HEK293 (cell line): Measurements from ENCODE around the gene SLC43A3.

Source experiments
- HOXA7 ChIP-seq: sonication (generic); formaldehyde crosslinking; IDR thresholded peaks from 2 replicates; pipeline ENCODE4 v1.8.1; 2022; ENCODE audit warnings: missing genetic modification reagents, borderline replicate concordance
- ZNF223 ChIP-seq: fragments of 450-650 bp; formaldehyde crosslinking; IDR thresholded peaks from 2 replicates; pipeline ENCODE4 v1.5.1; 2016; ENCODE audit warnings: missing biosample characterization, missing genetic modification characterization
- ZNF423 ChIP-seq: fragments of 450-650 bp; formaldehyde crosslinking; IDR thresholded peaks from 2 replicates; pipeline ENCODE4 v1.5.1; 2016; ENCODE audit warnings: missing biosample characterization, missing genetic modification characterization
- ZNF473 ChIP-seq: fragments of 450-650 bp; formaldehyde crosslinking; IDR thresholded peaks from 2 replicates; pipeline ENCODE4 v1.5.1; 2017; ENCODE audit warnings: missing biosample characterization, missing genetic modification characterization
- ZNF843 ChIP-seq: fragments of 450-650 bp; formaldehyde crosslinking; IDR thresholded peaks from 2 replicates; pipeline ENCODE4 v1.5.1; 2016; ENCODE audit warnings: missing biosample characterization, missing genetic modification characterization
- TF ChIP-seq, protein P1 (sequence below): fragments of 450-650 bp; formaldehyde crosslinking; IDR thresholded peaks from 2 replicates; pipeline ENCODE4 v1.5.1; 2016; ENCODE audit warnings: missing biosample characterization, missing genetic modification characterization
- TF ChIP-seq, protein P2 (sequence below): fragments of 450-650 bp; formaldehyde crosslinking; IDR thresholded peaks from 2 replicates; pipeline ENCODE4 v1.5.1; 2016; ENCODE audit warnings: missing biosample characterization, missing genetic modification characterization
- TF ChIP-seq, protein P3 (sequence below): fragments of 450-650 bp; formaldehyde crosslinking; IDR thresholded peaks from 2 replicates; pipeline ENCODE4 v1.5.1; 2016; ENCODE audit warnings: missing biosample characterization, missing genetic modification characterization, borderline replicate concordance
- TF ChIP-seq, protein P4 (sequence below): fragments of 450-650 bp; formaldehyde crosslinking; IDR thresholded peaks from 2 replicates; pipeline ENCODE4 v1.5.1; 2016; ENCODE audit warnings: missing biosample characterization, missing genetic modification characterization
- TF ChIP-seq, protein P5 (sequence below): fragments of 450-650 bp; formaldehyde crosslinking; IDR thresholded peaks from 2 replicates; pipeline ENCODE4 v1.5.1; 2016; ENCODE audit warnings: missing biosample characterization, missing genetic modification characterization

DNA sequence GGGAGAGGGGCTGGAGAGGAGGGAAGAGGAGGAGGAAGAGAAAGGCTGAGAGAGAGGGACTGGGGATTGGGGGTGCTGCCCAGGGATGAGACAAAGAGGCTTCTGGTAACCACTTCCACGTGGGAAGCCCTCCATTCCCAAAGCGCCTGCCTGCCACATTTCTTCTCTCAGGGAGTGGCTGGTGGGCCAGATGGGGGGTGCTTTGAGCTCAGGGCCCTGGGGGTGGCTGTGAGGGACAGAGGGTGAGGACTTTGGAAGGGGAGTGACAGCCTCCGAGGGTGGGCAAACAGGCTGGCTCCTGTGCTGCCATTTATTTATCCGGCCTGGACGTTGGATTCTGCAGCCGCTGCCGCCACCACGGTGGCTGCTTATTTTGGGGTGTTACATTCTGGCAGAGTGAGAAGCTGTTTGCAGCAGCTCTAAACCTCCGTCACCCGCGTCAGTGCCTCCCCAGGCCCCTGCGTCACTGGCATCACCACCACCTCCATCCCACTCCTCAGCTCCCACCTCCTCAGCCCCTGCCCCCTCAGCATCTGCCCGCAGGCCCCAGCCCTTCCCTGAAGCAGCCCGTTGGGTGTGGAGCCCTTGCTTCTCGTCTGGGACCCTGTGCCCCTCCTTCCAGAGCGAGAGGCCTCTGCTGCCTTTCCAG lies 35.0 kb upstream of the SLC43A3 start:
- TF ChIP-seq, protein P1, sequence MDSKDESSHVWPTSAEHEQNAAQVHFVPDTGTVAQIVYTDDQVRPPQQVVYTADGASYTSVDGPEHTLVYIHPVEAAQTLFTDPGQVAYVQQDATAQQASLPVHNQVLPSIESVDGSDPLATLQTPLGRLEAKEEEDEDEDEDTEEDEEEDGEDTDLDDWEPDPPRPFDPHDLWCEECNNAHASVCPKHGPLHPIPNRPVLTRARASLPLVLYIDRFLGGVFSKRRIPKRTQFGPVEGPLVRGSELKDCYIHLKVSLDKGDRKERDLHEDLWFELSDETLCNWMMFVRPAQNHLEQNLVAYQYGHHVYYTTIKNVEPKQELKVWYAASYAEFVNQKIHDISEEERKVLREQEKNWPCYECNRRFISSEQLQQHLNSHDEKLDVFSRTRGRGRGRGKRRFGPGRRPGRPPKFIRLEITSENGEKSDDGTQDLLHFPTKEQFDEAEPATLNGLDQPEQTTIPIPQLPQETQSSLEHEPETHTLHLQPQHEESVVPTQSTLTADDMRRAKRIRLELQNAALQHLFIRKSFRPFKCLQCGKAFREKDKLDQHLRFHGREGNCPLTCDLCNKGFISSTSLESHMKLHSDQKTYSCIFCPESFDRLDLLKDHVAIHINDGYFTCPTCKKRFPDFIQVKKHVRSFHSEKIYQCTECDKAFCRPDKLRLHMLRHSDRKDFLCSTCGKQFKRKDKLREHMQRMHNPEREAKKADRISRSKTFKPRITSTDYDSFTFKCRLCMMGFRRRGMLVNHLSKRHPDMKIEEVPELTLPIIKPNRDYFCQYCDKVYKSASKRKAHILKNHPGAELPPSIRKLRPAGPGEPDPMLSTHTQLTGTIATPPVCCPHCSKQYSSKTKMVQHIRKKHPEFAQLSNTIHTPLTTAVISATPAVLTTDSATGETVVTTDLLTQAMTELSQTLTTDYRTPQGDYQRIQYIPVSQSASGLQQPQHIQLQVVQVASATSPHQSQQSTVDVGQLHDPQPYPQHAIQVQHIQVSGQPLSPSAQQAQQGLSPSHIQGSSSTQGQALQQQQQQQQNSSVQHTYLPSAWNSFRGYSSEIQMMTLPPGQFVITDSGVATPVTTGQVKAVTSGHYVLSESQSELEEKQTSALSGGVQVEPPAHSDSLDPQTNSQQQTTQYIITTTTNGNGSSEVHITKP = no peak
- TF ChIP-seq, protein P2, sequence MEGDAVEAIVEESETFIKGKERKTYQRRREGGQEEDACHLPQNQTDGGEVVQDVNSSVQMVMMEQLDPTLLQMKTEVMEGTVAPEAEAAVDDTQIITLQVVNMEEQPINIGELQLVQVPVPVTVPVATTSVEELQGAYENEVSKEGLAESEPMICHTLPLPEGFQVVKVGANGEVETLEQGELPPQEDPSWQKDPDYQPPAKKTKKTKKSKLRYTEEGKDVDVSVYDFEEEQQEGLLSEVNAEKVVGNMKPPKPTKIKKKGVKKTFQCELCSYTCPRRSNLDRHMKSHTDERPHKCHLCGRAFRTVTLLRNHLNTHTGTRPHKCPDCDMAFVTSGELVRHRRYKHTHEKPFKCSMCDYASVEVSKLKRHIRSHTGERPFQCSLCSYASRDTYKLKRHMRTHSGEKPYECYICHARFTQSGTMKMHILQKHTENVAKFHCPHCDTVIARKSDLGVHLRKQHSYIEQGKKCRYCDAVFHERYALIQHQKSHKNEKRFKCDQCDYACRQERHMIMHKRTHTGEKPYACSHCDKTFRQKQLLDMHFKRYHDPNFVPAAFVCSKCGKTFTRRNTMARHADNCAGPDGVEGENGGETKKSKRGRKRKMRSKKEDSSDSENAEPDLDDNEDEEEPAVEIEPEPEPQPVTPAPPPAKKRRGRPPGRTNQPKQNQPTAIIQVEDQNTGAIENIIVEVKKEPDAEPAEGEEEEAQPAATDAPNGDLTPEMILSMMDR (tag by site-specific recombination) = no peak
- TF ChIP-seq, protein P3, sequence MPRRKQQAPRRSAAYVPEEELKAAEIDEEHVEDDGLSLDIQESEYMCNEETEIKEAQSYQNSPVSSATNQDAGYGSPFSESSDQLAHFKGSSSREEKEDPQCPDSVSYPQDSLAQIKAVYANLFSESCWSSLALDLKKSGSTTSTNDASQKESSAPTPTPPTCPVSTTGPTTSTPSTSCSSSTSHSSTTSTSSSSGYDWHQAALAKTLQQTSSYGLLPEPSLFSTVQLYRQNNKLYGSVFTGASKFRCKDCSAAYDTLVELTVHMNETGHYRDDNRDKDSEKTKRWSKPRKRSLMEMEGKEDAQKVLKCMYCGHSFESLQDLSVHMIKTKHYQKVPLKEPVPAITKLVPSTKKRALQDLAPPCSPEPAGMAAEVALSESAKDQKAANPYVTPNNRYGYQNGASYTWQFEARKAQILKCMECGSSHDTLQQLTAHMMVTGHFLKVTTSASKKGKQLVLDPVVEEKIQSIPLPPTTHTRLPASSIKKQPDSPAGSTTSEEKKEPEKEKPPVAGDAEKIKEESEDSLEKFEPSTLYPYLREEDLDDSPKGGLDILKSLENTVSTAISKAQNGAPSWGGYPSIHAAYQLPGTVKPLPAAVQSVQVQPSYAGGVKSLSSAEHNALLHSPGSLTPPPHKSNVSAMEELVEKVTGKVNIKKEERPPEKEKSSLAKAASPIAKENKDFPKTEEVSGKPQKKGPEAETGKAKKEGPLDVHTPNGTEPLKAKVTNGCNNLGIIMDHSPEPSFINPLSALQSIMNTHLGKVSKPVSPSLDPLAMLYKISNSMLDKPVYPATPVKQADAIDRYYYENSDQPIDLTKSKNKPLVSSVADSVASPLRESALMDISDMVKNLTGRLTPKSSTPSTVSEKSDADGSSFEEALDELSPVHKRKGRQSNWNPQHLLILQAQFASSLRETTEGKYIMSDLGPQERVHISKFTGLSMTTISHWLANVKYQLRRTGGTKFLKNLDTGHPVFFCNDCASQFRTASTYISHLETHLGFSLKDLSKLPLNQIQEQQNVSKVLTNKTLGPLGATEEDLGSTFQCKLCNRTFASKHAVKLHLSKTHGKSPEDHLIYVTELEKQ (tag by site-specific recombination) = no peak
- TF ChIP-seq, protein P4, sequence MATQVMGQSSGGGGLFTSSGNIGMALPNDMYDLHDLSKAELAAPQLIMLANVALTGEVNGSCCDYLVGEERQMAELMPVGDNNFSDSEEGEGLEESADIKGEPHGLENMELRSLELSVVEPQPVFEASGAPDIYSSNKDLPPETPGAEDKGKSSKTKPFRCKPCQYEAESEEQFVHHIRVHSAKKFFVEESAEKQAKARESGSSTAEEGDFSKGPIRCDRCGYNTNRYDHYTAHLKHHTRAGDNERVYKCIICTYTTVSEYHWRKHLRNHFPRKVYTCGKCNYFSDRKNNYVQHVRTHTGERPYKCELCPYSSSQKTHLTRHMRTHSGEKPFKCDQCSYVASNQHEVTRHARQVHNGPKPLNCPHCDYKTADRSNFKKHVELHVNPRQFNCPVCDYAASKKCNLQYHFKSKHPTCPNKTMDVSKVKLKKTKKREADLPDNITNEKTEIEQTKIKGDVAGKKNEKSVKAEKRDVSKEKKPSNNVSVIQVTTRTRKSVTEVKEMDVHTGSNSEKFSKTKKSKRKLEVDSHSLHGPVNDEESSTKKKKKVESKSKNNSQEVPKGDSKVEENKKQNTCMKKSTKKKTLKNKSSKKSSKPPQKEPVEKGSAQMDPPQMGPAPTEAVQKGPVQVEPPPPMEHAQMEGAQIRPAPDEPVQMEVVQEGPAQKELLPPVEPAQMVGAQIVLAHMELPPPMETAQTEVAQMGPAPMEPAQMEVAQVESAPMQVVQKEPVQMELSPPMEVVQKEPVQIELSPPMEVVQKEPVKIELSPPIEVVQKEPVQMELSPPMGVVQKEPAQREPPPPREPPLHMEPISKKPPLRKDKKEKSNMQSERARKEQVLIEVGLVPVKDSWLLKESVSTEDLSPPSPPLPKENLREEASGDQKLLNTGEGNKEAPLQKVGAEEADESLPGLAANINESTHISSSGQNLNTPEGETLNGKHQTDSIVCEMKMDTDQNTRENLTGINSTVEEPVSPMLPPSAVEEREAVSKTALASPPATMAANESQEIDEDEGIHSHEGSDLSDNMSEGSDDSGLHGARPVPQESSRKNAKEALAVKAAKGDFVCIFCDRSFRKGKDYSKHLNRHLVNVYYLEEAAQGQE (tag by site-specific recombination) = no peak
- TF ChIP-seq ZNF843 (tag by site-specific recombination) (no peak), ZNF423 (no peak), ZNF223 (tag by site-specific recombination) (no peak), ZNF473 (no peak), HOXA7 (CRISPR knock-in tag) (no peak)
- TF ChIP-seq, protein P5, sequence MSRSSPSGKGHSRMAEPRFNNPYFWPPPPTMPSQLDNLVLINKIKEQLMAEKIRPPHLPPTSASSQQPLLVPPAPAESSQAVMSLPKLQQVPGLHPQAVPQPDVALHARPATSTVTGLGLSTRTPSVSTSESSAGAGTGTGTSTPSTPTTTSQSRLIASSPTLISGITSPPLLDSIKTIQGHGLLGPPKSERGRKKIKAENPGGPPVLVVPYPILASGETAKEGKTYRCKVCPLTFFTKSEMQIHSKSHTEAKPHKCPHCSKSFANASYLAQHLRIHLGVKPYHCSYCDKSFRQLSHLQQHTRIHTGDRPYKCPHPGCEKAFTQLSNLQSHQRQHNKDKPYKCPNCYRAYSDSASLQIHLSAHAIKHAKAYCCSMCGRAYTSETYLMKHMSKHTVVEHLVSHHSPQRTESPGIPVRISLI = no peak
